ENCODE measurements around the gene TNFRSF25.

TNFRSF25 gene

GRCh38 chr1:6466023-6466422 is at the start of gene TNFRSF25:
TSS of gene TNFRSF25 (minus strand) at chr1:6466173. CDS start at chr1:6466107, 66 bp downstream.
- TF ChIP-seq CTCF (IDR thresholded peaks at IDR 0.05; ENCODE audit: insufficient read depth, low read length, poor library complexity, severe bottlenecking): no peak
- Histone ChIP-seq H3K4me3 (replicated peaks; ENCODE audit: low read depth, low read length) (no peak within 1 kb of the TSS), H3K27me3 (replicated peaks; ENCODE audit: control insufficient read depth, insufficient read depth, low read length) (no peaks in the 10 kb centered on the region; the same call in 1 of the 2 replicates), H3K36me3 (ENCODE audit: control insufficient read depth, insufficient read depth, low read length) (no peaks in the 10 kb centered on the region)
- DNase-seq (ENCODE audit: extremely low read depth, insufficient read length): no peak

GRCh38 chr1:6515771-6516170 is 49.8 kb upstream of the TNFRSF25 start:
- Histone ChIP-seq H3K36me3 (ENCODE audit: control insufficient read depth, insufficient read depth, low read length) (no peaks in the 10 kb centered on the region), H3K4me3 (replicated peaks; ENCODE audit: low read depth, low read length) (no peak overlapping the region), H3K27me3 (replicated peaks; ENCODE audit: control insufficient read depth, insufficient read depth, low read length) (no peaks in the 10 kb centered on the region)
- no peak for TF ChIP-seq CTCF (IDR thresholded peaks at IDR 0.05; ENCODE audit: insufficient read depth, low read length, poor library complexity, severe bottlenecking)
- DNase-seq (ENCODE audit: extremely low read depth, insufficient read length): no peak

- no peaks in the 10 kb centered on the region; the same call in 1 of the 2 replicates for H3K27me3 ChIP-seq (replicated peaks; ENCODE audit: control insufficient read depth, insufficient read depth, low read length)
- no peak for DNase-seq (ENCODE audit: extremely low read depth, insufficient read length)
- TF ChIP-seq CTCF (IDR thresholded peaks at IDR 0.05; ENCODE audit: insufficient read depth, low read length, poor library complexity, severe bottlenecking): no peak
- no peaks in the 10 kb centered on the region for H3K36me3 ChIP-seq (ENCODE audit: control insufficient read depth, insufficient read depth, low read length)
- no peak overlapping the region for H3K4me3 ChIP-seq (replicated peaks; ENCODE audit: low read depth, low read length)
Measured at GRCh38 chr1:6513320-6513801, 47.4 kb upstream of the TNFRSF25 start.

GRCh38 chr1:6512908-6513280 is 46.9 kb upstream of the TNFRSF25 start:
- no peak overlapping the region for H3K4me3 ChIP-seq (replicated peaks; ENCODE audit: low read depth, low read length)
- H3K27me3 ChIP-seq (replicated peaks; ENCODE audit: control insufficient read depth, insufficient read depth, low read length): no peaks in the 10 kb centered on the region; the same call in 1 of the 2 replicates
- no peak for TF ChIP-seq CTCF (IDR thresholded peaks at IDR 0.05; ENCODE audit: insufficient read depth, low read length, poor library complexity, severe bottlenecking)
- no peak for DNase-seq (ENCODE audit: extremely low read depth, insufficient read length)
- H3K36me3 ChIP-seq (ENCODE audit: control insufficient read depth, insufficient read depth, low read length): no peaks in the 10 kb centered on the region

- Histone ChIP-seq H3K36me3 (ENCODE audit: control insufficient read depth, insufficient read depth, low read length) (no peaks in the 10 kb centered on the region), H3K27me3 (replicated peaks; ENCODE audit: control insufficient read depth, insufficient read depth, low read length) (no peaks in the 10 kb centered on the region; the same call in 1 of the 2 replicates), H3K4me3 (replicated peaks; ENCODE audit: low read depth, low read length) (no peak overlapping the region)
- TF ChIP-seq CTCF (IDR thresholded peaks at IDR 0.05; ENCODE audit: insufficient read depth, low read length, poor library complexity, severe bottlenecking): no peak
- DNase-seq (ENCODE audit: extremely low read depth, insufficient read length): no peak
Measured at GRCh38 chr1:6512245-6512907, 46.4 kb upstream of the TNFRSF25 start.

Measured in GM06990 (cell line).